C4-2B (cell line): ENCODE data around the gene MAP4.

Experiments
- CTCF ChIP-seq: fragments of 450-650 bp; conservative IDR thresholded peaks from 2 replicates; pipeline ENCODE4 v1.5.1; 2017; ENCODE audit warnings: mild to moderate bottlenecking
- ZFX ChIP-seq: fragments of 450-650 bp; IDR thresholded peaks from 2 replicates; pipeline ENCODE4 v1.6.1; 2017

GRCh38 chr3:47956521-47956920, 59.7 kb downstream of the MAP4 start:
- TF ChIP-seq CTCF (no peak), ZFX (no peak)
